IMR-90 (cell line): ENCODE results near the gene ADGRL3. TPM values are rescaled to one million over a fixed set of nuclear protein-coding genes. Genes with fewer than 3 reads are reported as not detected.

Experiments used
- ATAC-seq: fragments of 200-7000 bp; cut with Tn5 transposase; 2 replicates; pipeline ENCODE4 v1.9.1; 2020; ENCODE audit warnings: low read depth, mild to moderate bottlenecking, moderate library complexity
- BruUV-seq: library from RNA; stranded (reverse); fragments of 400-500 nt; replicated peaks from 2 replicates; lab custom pipeline; 2021; lab: Mats Ljungman, UMichigan
- CTCF ChIA-PET: fragments of 300-600 bp; formaldehyde crosslinking; extraction: SDS; loops from one replicate; lab custom pipeline; 2021; ENCODE audit warnings: antibody characterized with exemption; lab: Yijun Ruan, JAX
- POLR2A ChIA-PET: fragments of 300-600 bp; sonication (Branson Sonifier 250); formaldehyde crosslinking; loops from one replicate; lab custom pipeline; 2022; ENCODE audit warnings: antibody characterized with exemption; ENCODE audit not compliant: unreplicated experiment; lab: Charles Lee
- DNase-seq: peaks from one replicate; pipeline ENCODE4 v3.0.0; 2013
- H2AFZ ChIP-seq: replicated peaks from 2 replicates; pipeline ENCODE3; 2013; ENCODE audit warnings: low read length, mild to moderate bottlenecking; ENCODE audit not compliant: poor library complexity
- H2AK5ac ChIP-seq: 2 replicates; pipeline ENCODE4 v1.6.1; 2013; ENCODE audit warnings: low read depth, low read length, inconsistent platforms
- H2AK9ac ChIP-seq: replicated peaks from 2 replicates; pipeline ENCODE3; 2013; ENCODE audit warnings: mild to moderate bottlenecking, low read depth, low read length, moderate library complexity; ENCODE audit not compliant: poor library complexity
- H2BK120ac ChIP-seq: 2 replicates; pipeline ENCODE4 v1.6.1; 2013; ENCODE audit warnings: low read depth, low read length, inconsistent platforms
- H2BK15ac ChIP-seq: 3 replicates; pipeline ENCODE4 v1.6.1; 2013; ENCODE audit warnings: low read depth, low read length, inconsistent platforms
- H2BK20ac ChIP-seq: 2 replicates; pipeline ENCODE4 v1.6.1; 2013; ENCODE audit warnings: low read depth, mild to moderate bottlenecking, inconsistent platforms, low read length, moderate library complexity
- H2BK5ac ChIP-seq: 2 replicates; pipeline ENCODE4 v1.6.1; 2013; ENCODE audit warnings: mild to moderate bottlenecking, low read depth, low read length, inconsistent platforms; ENCODE audit not compliant: poor library complexity, severe bottlenecking
- H3K14ac ChIP-seq: replicated peaks from 2 replicates; pipeline ENCODE4 v1.6.1; 2013; ENCODE audit warnings: low read depth, low read length, inconsistent platforms
- H3K18ac ChIP-seq: 2 replicates; pipeline ENCODE4 v1.6.1; 2013; ENCODE audit warnings: low read depth, low read length, control low read depth
- H3K23ac ChIP-seq: 2 replicates; pipeline ENCODE4 v1.6.1; 2013; ENCODE audit warnings: low read depth, low read length, inconsistent platforms
- H3K27ac ChIP-seq: 2 replicates; pipeline ENCODE4 v1.5.1; 2013; ENCODE audit warnings: mild to moderate bottlenecking, control low read depth, low read length; ENCODE audit not compliant: insufficient read depth
- H3K27me3 ChIP-seq: 2 replicates; pipeline ENCODE4 v1.6.1; 2013; ENCODE audit warnings: low read length; ENCODE audit not compliant: control insufficient read depth, insufficient read depth
- H3K36me3 ChIP-seq: 2 replicates; pipeline ENCODE4 v1.6.1; 2013; ENCODE audit warnings: low read length, mixed read lengths; ENCODE audit not compliant: control insufficient read depth, insufficient read depth
- H3K4ac ChIP-seq: 2 replicates; pipeline ENCODE4 v1.6.1; 2013; ENCODE audit warnings: low read depth, low read length, inconsistent platforms
- H3K4me1 ChIP-seq: 2 replicates; pipeline ENCODE4 v1.6.1; 2013; ENCODE audit warnings: low read length, mixed read lengths; ENCODE audit not compliant: control insufficient read depth, insufficient read depth
- H3K4me2 ChIP-seq: 2 replicates; pipeline ENCODE4 v1.6.1; 2013; ENCODE audit warnings: low read depth, mild to moderate bottlenecking, control low read depth, low read length, moderate library complexity
- H3K4me3 ChIP-seq: 2 replicates; pipeline ENCODE4 v1.5.1; 2013; ENCODE audit warnings: low read depth, mild to moderate bottlenecking, control low read depth, low read length, moderate library complexity; ENCODE audit not compliant: insufficient read depth
- H3K56ac ChIP-seq: 2 replicates; pipeline ENCODE4 v1.6.1; 2013; ENCODE audit warnings: low read length, inconsistent platforms; ENCODE audit not compliant: insufficient read depth; ENCODE audit errors: extremely low read depth
- H3K79me1 ChIP-seq, 2 experiments: 2 replicates each; pipeline ENCODE4 v1.6.1; 2013; ENCODE audit warnings: low read length in 2 of 2, inconsistent platforms in 1 of 2, low read depth in 1 of 2
- H3K9ac ChIP-seq: 2 replicates; pipeline ENCODE4 v1.6.1; 2013; ENCODE audit warnings: low read depth, low read length, control low read depth
- H3K9me1 ChIP-seq: 2 replicates; pipeline ENCODE4 v1.6.1; 2013; ENCODE audit warnings: low read length, inconsistent platforms; ENCODE audit not compliant: insufficient read depth
- H3K9me3 ChIP-seq: 2 replicates; pipeline ENCODE4 v1.6.1; 2013; ENCODE audit warnings: low read length; ENCODE audit not compliant: control insufficient read depth, insufficient read depth
- H4K20me1 ChIP-seq: 2 replicates; pipeline ENCODE4 v1.6.1; 2013; ENCODE audit warnings: low read length, inconsistent platforms; ENCODE audit not compliant: insufficient read depth
- H4K5ac ChIP-seq: 2 replicates; pipeline ENCODE4 v1.6.1; 2013; ENCODE audit warnings: mild to moderate bottlenecking, low read depth, low read length, control low read depth
- H4K8ac ChIP-seq, 2 experiments: 2 replicates each; pipeline ENCODE4 v1.6.1; 2013; ENCODE audit warnings: low read depth in 2 of 2, low read length in 2 of 2, control low read depth in 1 of 2, inconsistent platforms in 1 of 2
- H4K91ac ChIP-seq: 2 replicates; pipeline ENCODE4 v1.6.1; 2013; ENCODE audit warnings: low read depth, low read length, inconsistent platforms; ENCODE audit not compliant: insufficient read depth
- BHLHE40 ChIP-seq: fragments of 150-350 bp; IDR thresholded peaks from 2 replicates; pipeline ENCODE4 v1.6.1; 2016; ENCODE audit warnings: mild to moderate bottlenecking, low read depth, low read length
- CEBPB ChIP-seq: IDR thresholded peaks from 2 replicates; pipeline ENCODE4 v1.6.1; 2012; ENCODE audit warnings: low read depth, low read length, improper control_type of control experiment
- CHD1 ChIP-seq: IDR thresholded peaks from 2 replicates; pipeline ENCODE4 v1.6.1; 2012; ENCODE audit warnings: low read depth, low read length, improper control_type of control experiment
- CTCF ChIP-seq: conservative IDR thresholded peaks from 2 replicates; pipeline ENCODE4 v1.5.1; 2012; ENCODE audit warnings: mild to moderate bottlenecking, low read depth, low read length, improper control_type of control experiment
- FOS ChIP-seq: fragments of 150-350 bp; IDR thresholded peaks from 2 replicates; pipeline ENCODE4 v1.6.1; 2016; ENCODE audit warnings: low read depth, low read length
- MAFK ChIP-seq: IDR thresholded peaks from 2 replicates; pipeline ENCODE4 v1.6.1; 2012; ENCODE audit warnings: low read depth, low read length, improper control_type of control experiment
- MAZ ChIP-seq: IDR thresholded peaks from 2 replicates; pipeline ENCODE4 v1.6.1; 2012; ENCODE audit warnings: low read depth, mild to moderate bottlenecking, low read length, improper control_type of control experiment, moderate library complexity, borderline replicate concordance
- MXI1 ChIP-seq: IDR thresholded peaks from 2 replicates; pipeline ENCODE4 v1.6.1; 2012; ENCODE audit warnings: low read depth, mild to moderate bottlenecking, low read length, moderate library complexity, borderline replicate concordance
- NFE2L2 ChIP-seq: fragments of 150-350 bp; IDR thresholded peaks from 2 replicates; pipeline ENCODE4 v1.6.1; 2016; ENCODE audit warnings: low read depth, mild to moderate bottlenecking, low read length
- POLR2A ChIP-seq: IDR thresholded peaks from 2 replicates; pipeline ENCODE4 v1.6.1; 2012; ENCODE audit warnings: mild to moderate bottlenecking, low read depth, low read length
- RAD21 ChIP-seq: IDR thresholded peaks from 2 replicates; pipeline ENCODE4 v1.6.1; 2012; ENCODE audit warnings: low read length, improper control_type of control experiment
- RCOR1 ChIP-seq: IDR thresholded peaks from 2 replicates; pipeline ENCODE4 v1.6.1; 2012; ENCODE audit warnings: mild to moderate bottlenecking, low read length, improper control_type of control experiment; ENCODE audit not compliant: insufficient replicate concordance
- RFX5 ChIP-seq: IDR thresholded peaks from 2 replicates; pipeline ENCODE4 v1.8.0; 2012; ENCODE audit warnings: low read depth, mild to moderate bottlenecking, low read length, moderate library complexity
- SMC3 ChIP-seq: fragments of 150-350 bp; IDR thresholded peaks from 2 replicates; pipeline ENCODE4 v1.6.1; 2016; ENCODE audit warnings: low read depth, mild to moderate bottlenecking, antibody characterized with exemption, low read length, moderate library complexity
- USF2 ChIP-seq: fragments of 150-350 bp; IDR thresholded peaks from 2 replicates; pipeline ENCODE4 v1.6.1; 2017; ENCODE audit warnings: mild to moderate bottlenecking, antibody characterized with exemption, low read length, low read depth
- WGBS, 2 experiments: methylation state at CpG; one replicate each; pipeline versions ENCODE4 v1.1.5 to v1.1.7; 2013; ENCODE audit warnings: missing lambda C conversion rate in 2 of 2; ENCODE audit not compliant: insufficient read length in 1 of 2; ENCODE audit errors: extremely low coverage in 2 of 2; 5-methylcytosine and 5-hydroxymethylcytosine counted together
- dilution Hi-C: fragments of 300-500 bp; cut with HindIII; formaldehyde crosslinking; loops from one replicate; pipeline ENCODE4 v1.14.3; 2018; ENCODE audit warnings: low sequenced_read_pairs; ENCODE audit not compliant: unreplicated experiment
- in situ Hi-C: fragments of 300-500 bp; cut with MboI; formaldehyde crosslinking; loops from 3 replicates; pipeline ENCODE4 v1.14.3; 2019; ENCODE audit warnings: low sequenced_read_pairs, inconsistent platforms, mixed read lengths
- intact Hi-C: fragments of 100-400 bp; cut with micrococcal nuclease; formaldehyde crosslinking; loops from 2 replicates; pipeline ENCODE4 v1.10.0; 2022
- polyA plus RNA-seq, 3 experiments: library from polyadenylated mRNA; depleted of rRNA; stranded (reverse); fragments of >200 nt; gene quantifications; 2 replicates each; pipeline ENCODE4 v1.2.3, GENCODE V29; 2012; ENCODE audit warnings: low replicate concordance in 1 of 3
- total RNA-seq: library from RNA; depleted of rRNA; stranded (reverse); fragments of >200 nt; gene quantifications from 2 replicates; pipeline ENCODE4 v1.2.3, GENCODE V29; 2012
- TF ChIP-seq, protein P1 (sequence below): fragments of 150-350 bp; IDR thresholded peaks from 2 replicates; pipeline ENCODE4 v1.6.1; 2016; ENCODE audit warnings: low read depth, mild to moderate bottlenecking, low read length, moderate library complexity, borderline replicate concordance

The ADGRL3 gene
- total and polyA plus RNA-seq, 2 of the 4 experiments (the other 2 are of a cell fraction), result 0.46 to 2.5 TPM

DNA sequence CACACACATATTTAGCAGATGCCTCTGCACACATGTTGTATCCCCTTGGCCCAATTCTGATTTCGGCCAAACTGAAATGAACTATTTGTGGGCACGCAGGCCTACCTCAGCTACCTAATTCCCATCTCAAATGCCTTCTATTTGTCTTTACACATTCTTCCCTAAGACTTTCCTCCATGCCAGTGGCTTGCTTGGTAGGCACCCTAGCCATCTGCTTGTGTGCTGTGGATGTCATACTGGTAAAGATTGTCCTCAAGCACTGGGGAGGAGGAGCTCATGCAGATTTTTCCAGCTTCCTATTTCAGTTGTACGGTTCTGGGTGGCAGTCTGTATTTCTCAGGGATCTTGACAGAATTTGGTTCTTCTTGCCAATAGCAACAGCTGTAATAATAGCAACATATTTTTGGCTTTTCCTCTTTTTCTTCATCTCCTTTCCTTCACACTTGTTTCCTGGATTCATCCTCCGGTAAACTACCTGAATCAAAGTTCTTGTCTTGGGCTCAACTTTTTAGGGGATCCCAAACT, 514.3 kb downstream of the ADGRL3 start:
- Histone ChIP-seq H3K4me1 (no peaks in the 10 kb centered on the region), H3K9me3 (no peaks in the 10 kb centered on the region), H3K14ac (no peak overlapping the region), H4K5ac (no peak overlapping the region), H3K79me1 (no peaks in the 10 kb centered on the region), H2AK5ac (no peak overlapping the region), H3K4me2 (no peak overlapping the region), H3K9ac (no peak overlapping the region), H3K4ac (no peak overlapping the region), H2BK20ac (no peak overlapping the region), H2AFZ (no peak overlapping the region), H3K56ac (no peak overlapping the region), H3K27me3 (no peaks in the 10 kb centered on the region), H2AK9ac (no peak overlapping the region), H2BK5ac (no peak overlapping the region), H2BK15ac (no peak overlapping the region), H4K20me1 (no peaks in the 10 kb centered on the region), H3K23ac (no peak overlapping the region), H4K8ac (no peak overlapping the region), H3K4me3 (no peak overlapping the region), H3K9me1 (no peaks in the 10 kb centered on the region), H3K18ac (no peak overlapping the region), H2BK120ac (no peak overlapping the region), H4K91ac (no peak overlapping the region), H3K36me3 (no peaks in the 10 kb centered on the region), H3K27ac (no peak overlapping the region)
- no peak for TF ChIP-seq RAD21
- no peak for TF ChIP-seq SMC3
- TF ChIP-seq USF2, result no peak
- no peak for TF ChIP-seq RFX5
- no peak for TF ChIP-seq FOS
- no peak for TF ChIP-seq MAFK
- no peak for TF ChIP-seq MXI1
- no peak for TF ChIP-seq NFE2L2
- no peak for TF ChIP-seq POLR2A
- TF ChIP-seq CHD1, result no peak
- TF ChIP-seq CTCF, result no peak
- no peak for TF ChIP-seq RCOR1
- no peak for TF ChIP-seq BHLHE40
- no peak for TF ChIP-seq CEBPB
- no peak for TF ChIP-seq MAZ
- TF ChIP-seq, protein P1, sequence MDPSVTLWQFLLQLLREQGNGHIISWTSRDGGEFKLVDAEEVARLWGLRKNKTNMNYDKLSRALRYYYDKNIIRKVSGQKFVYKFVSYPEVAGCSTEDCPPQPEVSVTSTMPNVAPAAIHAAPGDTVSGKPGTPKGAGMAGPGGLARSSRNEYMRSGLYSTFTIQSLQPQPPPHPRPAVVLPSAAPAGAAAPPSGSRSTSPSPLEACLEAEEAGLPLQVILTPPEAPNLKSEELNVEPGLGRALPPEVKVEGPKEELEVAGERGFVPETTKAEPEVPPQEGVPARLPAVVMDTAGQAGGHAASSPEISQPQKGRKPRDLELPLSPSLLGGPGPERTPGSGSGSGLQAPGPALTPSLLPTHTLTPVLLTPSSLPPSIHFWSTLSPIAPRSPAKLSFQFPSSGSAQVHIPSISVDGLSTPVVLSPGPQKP, result no peak
- dilution Hi-C loops (no loop called here), intact Hi-C loops (no loop called here), in situ Hi-C loops (no loop called here)
- ChIA-PET CTCF (interaction anchor here (0.9 kb wide), 1 partner anchor 21 kb away, joined by 3 read pairs; no protein-coding TSS in a partner anchor), POLR2A (no interaction called here)
- DNase-seq (no peak), ATAC-seq (no peak)
- no TSS peak for BruUV-seq
- no CpG with 5 or more reads among the region's 4 CpGs for WGBS, 2 experiments
